ENCODE results near the gene NUDT8.

DNA sequence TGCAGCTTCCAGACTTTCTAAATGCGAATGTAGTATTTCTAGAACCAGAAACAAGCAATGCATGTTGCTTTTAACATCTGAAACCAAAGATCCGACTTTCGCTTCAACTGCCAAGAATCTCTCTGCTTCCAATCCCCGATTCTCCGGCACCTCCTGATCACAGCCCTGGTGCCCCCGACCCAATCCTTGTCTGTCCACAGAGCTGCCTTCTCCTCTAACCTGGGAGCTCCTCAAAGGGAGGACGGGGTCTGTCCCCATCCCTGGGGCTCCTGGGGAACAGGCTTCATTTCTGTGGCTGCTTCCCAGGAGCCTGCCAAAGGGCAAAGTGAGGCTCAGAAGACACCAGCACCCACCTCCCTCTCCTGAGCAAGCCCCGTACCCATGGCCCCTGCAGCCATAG lies 44.2 kb upstream of the NUDT8 start:
- no peak for TF ChIP-seq CTCF (IDR thresholded peaks at IDR 0.05)
- no peak for TF ChIP-seq EZH2 (IDR thresholded peaks at IDR 0.05; ENCODE audit: borderline replicate concordance, insufficient read depth, low read depth, low read length, poor library complexity, severe bottlenecking)

Data from B cell (primary cell).